NCI-H1092 treated with DMSO at 0.1 percent for 48 hours (cell line): ENCODE data around the gene XKR3.
"Not testable (repeated sequence)": the region's sequence is repeated elsewhere in the genome, so short reads cannot be mapped to it uniquely, and the experiment has no call there.

Experiments used
- DNase-seq: peaks from one replicate; lab custom pipeline; 2025; lab: John Stamatoyannopoulos, UW

XKR3 gene

GRCh38 chr22:16747266-16748159, 77.7 kb downstream of the XKR3 start:
- not testable (repeated sequence) for DNase-seq

- DNase-seq = not testable (repeated sequence)
These were observed 90.9 kb downstream of the XKR3 start for GRCh38 chr22:16734271-16734670.
